Left lung (tissue), 10 donors: ENCODE data around the gene SPI1. TPM values are rescaled to one million over a fixed set of nuclear protein-coding genes. Genes with fewer than 3 reads are reported as not detected.
A peak's percentile ranks its signal among the peaks of the same experiment; 100 is the strongest.

ENCODE experiments used
- ATAC-seq: fragments of 200-7000 bp; cut with Tn5 transposase; one replicate; pipeline ENCODE4 v1.9.1; 2020; ENCODE audit warnings: moderate library complexity
- DNase-seq, 4 donors: peaks; one replicate each; pipeline ENCODE4 v3.0.0-alpha.2; 2013 to 2020
- H3K27ac ChIP-seq, 2 donors: fragments of 200-600 bp; sonication (generic) in 1 of 2; one replicate each; pipeline versions ENCODE4 v1.5.0 to v1.8.0; 2020 to 2021
- H3K27me3 ChIP-seq, 2 donors: fragments of 200-600 bp; sonication (generic) in 1 of 2; one replicate each; pipeline versions ENCODE4 v1.5.0 to v1.8.0; 2020 to 2021
- H3K36me3 ChIP-seq, 2 donors: fragments of 200-600 bp; sonication (generic) in 1 of 2; one replicate each; pipeline versions ENCODE4 v1.5.0 to v1.8.0; 2020 to 2021
- H3K4me1 ChIP-seq, 2 donors: fragments of 200-600 bp; one replicate each; pipeline ENCODE4 v1.8.0; 2021
- H3K4me3 ChIP-seq, 2 donors: fragments of 200-600 bp; sonication (generic) in 1 of 2; one replicate each; pipeline versions ENCODE4 v1.5.0 to v1.8.0; 2020 to 2021; ENCODE audit warnings: mild to moderate bottlenecking in 1 of 2
- H3K9me3 ChIP-seq, 2 donors: fragments of 200-600 bp; sonication (generic) in 1 of 2; one replicate each; pipeline versions ENCODE4 v1.5.0 to v1.8.0; 2020 to 2021
- intact Hi-C, 2 donors: fragments of 100-400 bp; cut with DNase I; formaldehyde crosslinking; loops; one replicate each; pipeline versions ENCODE4 v1.11.2 to v1.14.2; 2022
- polyA plus RNA-seq, 6 donors: library from polyadenylated mRNA; unstranded; fragments of 120-200 nt; gene quantifications; one replicate each; pipeline ENCODE4 v1.2.1, GENCODE V29; 2013; ENCODE audit not compliant: insufficient read length in 6 of 6
- total RNA-seq, 2 donors: library from RNA; stranded (reverse); fragmentation: NEBNext Ultra II Directional; extraction: Animal tissue kit (Norgen Biotek cat#: 25700); gene quantifications; one replicate each; pipeline ENCODE4 v1.2.1, GENCODE V29; 2021
- TF ChIP-seq, protein P1 (sequence below), 2 donors: fragments of 200-600 bp; sonication (generic) in 1 of 2; IDR thresholded peaks; one replicate each; pipeline versions ENCODE4 v1.5.0 to v1.8.0; 2021; ENCODE audit warnings: antibody characterized with exemption in 2 of 2
- donor health status: DM: no; HTN: yes; CAD: no.
- donor health status: DM: no; HTN: no; CAD: no.

SPI1 gene
- total and polyA plus RNA-seq, 8 donors: 4.9 to 194 (median 6.2) TPM

DNA sequence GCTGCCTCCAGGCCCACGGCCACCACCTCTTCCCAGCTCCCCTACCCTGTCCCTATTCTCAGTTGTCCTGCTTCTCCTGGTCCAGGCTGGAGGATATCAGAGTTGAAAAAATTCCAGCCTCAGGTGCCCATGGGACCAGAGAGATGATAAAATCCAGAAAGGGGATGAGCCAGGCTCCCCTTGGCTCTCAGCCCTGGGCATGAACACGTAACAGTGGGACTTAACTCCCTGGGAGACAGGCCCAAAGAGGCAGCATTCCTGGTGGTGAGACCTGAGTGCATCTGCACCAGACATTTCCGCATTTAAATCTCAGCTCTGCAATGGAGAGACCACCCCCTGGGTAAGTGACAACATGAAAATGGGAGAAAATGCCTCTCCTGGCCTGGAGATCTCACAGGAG, 19.7 kb upstream of the SPI1 start:
- Histone ChIP-seq H3K36me3 (no peaks in the 10 kb centered on the region), H3K4me1 (peaks cover 4 to 56% of the 10 kb centered on the region in 2 donors), H3K4me3 (no peak overlapping the region), H3K9me3 (no peaks in the 10 kb centered on the region), H3K27me3 (no peaks in the 10 kb centered on the region), H3K27ac (no peak overlapping the region)
- intact Hi-C loops: no loop called here
- ATAC-seq (no peak), DNase-seq (no peak)
- TF ChIP-seq, protein P1, sequence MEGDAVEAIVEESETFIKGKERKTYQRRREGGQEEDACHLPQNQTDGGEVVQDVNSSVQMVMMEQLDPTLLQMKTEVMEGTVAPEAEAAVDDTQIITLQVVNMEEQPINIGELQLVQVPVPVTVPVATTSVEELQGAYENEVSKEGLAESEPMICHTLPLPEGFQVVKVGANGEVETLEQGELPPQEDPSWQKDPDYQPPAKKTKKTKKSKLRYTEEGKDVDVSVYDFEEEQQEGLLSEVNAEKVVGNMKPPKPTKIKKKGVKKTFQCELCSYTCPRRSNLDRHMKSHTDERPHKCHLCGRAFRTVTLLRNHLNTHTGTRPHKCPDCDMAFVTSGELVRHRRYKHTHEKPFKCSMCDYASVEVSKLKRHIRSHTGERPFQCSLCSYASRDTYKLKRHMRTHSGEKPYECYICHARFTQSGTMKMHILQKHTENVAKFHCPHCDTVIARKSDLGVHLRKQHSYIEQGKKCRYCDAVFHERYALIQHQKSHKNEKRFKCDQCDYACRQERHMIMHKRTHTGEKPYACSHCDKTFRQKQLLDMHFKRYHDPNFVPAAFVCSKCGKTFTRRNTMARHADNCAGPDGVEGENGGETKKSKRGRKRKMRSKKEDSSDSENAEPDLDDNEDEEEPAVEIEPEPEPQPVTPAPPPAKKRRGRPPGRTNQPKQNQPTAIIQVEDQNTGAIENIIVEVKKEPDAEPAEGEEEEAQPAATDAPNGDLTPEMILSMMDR (IDR thresholded peaks at IDR 0.05): no peak

DNA sequence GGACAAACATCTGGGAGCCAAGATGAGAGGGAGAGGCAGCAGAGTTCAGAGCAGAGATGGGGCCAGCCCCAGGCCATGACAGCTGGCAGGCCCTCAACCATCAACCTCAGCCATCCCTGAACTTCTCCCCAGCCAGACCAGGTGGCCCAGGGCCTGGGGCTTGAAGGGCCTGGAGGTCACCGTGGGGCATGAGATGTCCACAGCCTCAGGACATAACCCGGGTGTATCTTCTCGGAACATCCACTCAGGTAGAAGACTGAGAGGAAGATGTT, 17.6 kb upstream of the SPI1 start:
- no peaks in the 10 kb centered on the region for H3K9me3 ChIP-seq
- H3K4me3 ChIP-seq: no peak overlapping the region
- peak overlapping the region; percentile 92 to 97 for H3K27ac ChIP-seq
- no peak for ATAC-seq
- TF ChIP-seq, protein P1 (IDR thresholded peaks at IDR 0.05): no peak
- H3K36me3 ChIP-seq: no peaks in the 10 kb centered on the region
- H3K27me3 ChIP-seq: no peaks in the 10 kb centered on the region
- DNase-seq: peak in 1 of 4 donors; percentile 68
- intact Hi-C loops: no loop called here
- H3K4me1 ChIP-seq: peaks cover 4 to 67% of the 10 kb centered on the region in 2 donors

DNA sequence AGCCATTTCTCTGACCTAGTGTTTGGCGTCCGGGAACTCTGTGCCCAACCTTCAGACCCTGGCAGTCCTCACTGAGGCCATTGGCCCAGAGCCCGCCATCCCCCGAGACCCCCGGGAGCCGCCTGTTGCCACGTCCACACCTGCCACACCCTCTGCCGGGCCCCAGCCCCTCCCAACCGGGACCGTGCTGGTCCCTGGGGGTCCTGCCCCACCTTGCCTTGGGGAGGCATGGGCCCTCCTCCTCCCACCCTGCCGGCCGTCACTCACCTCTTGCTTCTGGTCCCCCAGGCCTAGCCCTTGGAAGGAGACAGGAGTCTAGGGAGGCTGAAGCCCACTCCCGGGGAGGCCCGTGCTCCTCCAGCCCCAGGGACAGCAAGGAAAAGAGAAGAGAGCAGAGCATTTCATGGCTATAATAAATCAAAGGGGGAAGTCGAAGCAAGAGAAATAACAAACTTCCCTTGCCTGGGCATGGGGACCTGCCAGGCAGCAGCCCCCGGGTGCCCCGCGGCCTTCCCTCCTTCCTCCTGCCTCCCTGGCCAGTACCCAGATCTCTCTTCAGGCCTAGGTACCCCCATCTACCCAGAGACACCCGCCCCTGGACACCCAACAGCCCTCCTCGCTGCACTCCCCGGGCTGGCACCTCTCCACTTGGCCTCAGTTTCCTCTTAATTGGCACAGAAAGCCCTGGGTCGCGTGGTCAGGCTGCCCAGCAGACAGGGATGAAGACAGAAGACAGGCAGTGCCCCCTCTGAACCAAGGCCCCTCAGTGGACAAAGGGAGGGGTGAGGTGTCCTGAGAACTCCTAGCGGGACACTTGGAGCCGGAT, 17.1 kb upstream of the SPI1 start:
- Histone ChIP-seq H3K27ac (peak overlapping the region; percentile 92 to 97), H3K4me1 (peaks cover 1 to 67% of the 10 kb centered on the region in 2 donors), H3K27me3 (no peaks in the 10 kb centered on the region), H3K36me3 (no peaks in the 10 kb centered on the region), H3K4me3 (peak overlapping the region in 1 of 2 donors; percentile 40), H3K9me3 (no peaks in the 10 kb centered on the region)
- TF ChIP-seq, protein P1 (IDR thresholded peaks at IDR 0.05): no peak
- DNase-seq (peak in 2 of 4 donors; percentile 34 to 85), ATAC-seq (no peak)
- intact Hi-C loops: no loop called here

DNA sequence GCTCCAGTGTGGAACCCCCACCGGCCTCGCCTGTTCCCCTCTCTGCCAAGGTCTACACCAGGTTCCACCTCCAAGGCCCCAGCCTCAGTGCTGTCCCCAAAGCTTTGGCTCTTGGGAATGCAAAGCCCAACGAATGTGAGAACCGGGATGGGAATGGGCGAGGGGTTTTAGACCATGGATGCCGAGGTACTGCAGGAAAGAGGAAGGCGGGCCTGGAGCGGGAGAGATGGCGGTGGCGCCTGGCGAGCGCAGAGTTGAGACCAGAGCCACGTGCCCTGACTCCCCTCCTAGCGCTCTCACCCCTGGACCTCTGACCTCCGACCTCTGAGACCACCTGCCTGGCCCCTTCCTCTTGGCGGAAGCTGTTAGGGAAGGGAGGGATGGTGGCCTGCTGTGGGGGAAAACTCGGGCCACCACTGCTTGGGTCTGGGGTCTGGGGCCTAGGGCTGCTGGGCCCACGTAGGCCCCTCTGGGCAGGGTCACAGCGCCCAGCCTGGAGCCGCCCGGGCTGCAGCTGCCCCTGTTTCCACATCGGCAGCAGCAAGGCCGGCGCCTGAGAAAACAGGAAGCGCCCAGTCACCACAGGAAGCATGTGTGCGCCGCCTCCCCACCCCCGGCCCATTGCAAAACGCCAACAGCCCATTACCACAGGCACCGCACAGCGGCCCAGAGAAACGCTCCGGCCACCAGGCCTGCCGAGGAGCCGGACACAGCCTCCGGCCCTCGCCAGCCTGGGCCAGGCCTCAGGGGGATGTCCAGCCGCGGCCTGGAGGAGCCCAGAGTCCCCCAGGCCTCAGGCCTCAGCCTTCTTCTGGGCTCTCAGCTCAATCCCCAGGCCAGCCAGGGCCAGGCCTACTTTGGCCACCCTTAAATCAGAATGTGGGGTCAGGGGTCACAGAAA, 16.2 kb upstream of the SPI1 start:
- H3K27me3 ChIP-seq: no peaks in the 10 kb centered on the region
- DNase-seq (peak in 3 of 4 donors; percentile 39 to 93 (median 84)), ATAC-seq (peak; percentile 59)
- peak overlapping the region in 1 of 2 donors; percentile 40 for H3K4me3 ChIP-seq
- intact Hi-C loops: no loop called here
- peak overlapping the region; percentile 92 to 97 for H3K27ac ChIP-seq
- peaks cover 0 to 69% of the 10 kb centered on the region in 2 donors for H3K4me1 ChIP-seq
- no peaks in the 10 kb centered on the region for H3K36me3 ChIP-seq
- TF ChIP-seq, protein P1 (IDR thresholded peaks at IDR 0.05): peak in 1 of 2 donors; percentile 8
- no peaks in the 10 kb centered on the region for H3K9me3 ChIP-seq

DNA sequence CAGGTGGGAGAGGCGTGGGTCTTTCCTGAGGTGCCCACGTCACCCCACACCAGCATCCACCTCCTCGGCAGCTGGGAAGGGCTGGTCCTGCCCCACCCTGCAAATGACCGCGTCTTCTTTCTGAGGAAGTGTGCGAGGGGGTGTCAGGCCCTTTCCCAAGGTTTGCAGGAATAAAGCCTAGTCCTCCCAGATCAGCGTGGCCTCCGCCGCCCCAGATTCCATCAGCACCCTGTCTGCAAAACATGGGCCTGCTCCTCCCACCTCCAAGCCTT, 15.6 kb upstream of the SPI1 start:
- peak overlapping the region in 1 of 2 donors; percentile 40 for H3K4me3 ChIP-seq
- peak overlapping the region; percentile 92 to 97 for H3K27ac ChIP-seq
- no peaks in the 10 kb centered on the region for H3K9me3 ChIP-seq
- peaks cover 0 to 70% of the 10 kb centered on the region in 2 donors for H3K4me1 ChIP-seq
- TF ChIP-seq, protein P1 (IDR thresholded peaks at IDR 0.05): no peak
- DNase-seq (peak in 2 of 4 donors; percentile 75 to 87), ATAC-seq (peak; percentile 26)
- no peaks in the 10 kb centered on the region for H3K27me3 ChIP-seq
- H3K36me3 ChIP-seq: no peaks in the 10 kb centered on the region
- intact Hi-C loops: no loop called here
